ENCODE data around the gene HSPB7.
"Not testable (repeated sequence)": the region's sequence is repeated elsewhere in the genome, so short reads cannot be mapped to it uniquely, and the experiment has no call there.

Gene HSPB7

DNA sequence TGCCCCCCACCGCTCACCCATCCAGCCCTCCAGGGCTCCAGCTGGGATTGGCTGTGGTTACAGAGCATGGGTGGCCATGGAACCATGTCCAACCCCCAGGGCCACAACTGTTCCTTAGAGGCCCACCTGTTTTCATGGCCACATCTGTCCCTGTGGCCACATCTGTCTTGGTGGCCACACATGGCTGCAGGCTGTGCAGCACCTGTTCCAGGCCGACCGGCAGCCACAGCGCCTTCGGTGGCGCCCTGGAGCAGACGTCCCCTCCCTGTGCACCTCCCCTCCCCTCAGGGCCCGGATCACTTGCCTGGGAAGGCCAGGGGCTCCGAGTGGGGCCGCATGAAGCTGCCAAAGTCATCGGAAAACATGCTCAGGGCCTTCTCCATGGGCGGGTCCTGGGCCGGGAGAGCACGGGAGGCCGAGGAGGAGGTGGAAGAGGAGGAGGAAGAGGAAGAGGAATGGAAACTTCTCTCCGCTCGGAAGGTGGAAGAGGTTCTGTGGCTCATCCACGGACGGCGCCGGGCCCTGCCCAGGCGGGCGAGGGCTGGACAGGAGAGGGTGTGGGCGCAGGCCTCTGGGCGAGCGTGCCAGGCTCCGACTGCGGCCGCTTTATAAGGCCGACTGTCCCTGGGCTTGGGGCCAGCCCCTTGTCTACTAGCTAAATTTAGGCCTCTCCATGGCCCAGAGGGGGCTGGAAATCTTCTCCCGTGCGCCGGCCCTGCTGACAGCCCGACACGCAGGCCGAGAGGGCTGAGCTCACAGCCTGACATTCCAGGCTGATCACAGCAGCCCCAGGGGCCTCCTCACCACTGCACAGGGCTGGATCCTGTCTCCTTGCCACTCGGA, at the start of gene HSPB7:
Gene HSPB7 (minus strand): TSS at position 583 of the 843 bp plus-strand sequence. CDS start 80 bp downstream, at position 503.
- no peak for DNase-seq

DNA sequence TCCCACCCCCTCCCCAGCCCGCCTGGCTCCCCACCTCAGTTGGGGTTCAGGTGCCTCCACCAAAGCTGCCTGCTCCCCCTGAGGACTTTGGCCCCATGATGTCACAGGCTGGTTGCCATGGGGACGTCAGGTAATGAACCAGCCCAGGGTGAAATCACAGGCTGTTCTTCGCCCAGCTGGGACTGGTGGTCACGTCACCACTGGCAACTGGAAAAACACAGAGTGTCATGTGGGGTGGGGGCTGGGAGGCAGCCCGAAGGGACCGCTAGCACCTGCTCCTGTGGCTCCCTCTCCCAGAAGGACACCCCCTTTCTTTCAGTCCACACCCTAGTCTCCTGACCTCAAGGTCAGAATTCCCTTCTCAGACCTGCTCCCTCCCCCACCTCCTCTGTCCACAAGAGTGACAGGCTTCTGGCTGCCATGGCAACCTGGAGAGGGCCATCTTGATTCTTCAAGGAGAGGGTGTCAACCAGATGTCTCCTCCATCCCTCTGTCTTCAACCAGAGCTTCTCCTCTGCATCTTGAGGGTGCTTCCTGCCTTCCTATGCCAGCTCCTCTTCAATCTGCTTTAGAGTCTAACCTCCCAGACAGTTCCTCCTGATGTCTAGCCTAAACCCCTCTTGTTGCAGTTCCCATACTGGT, 49.4 kb upstream of the HSPB7 start:
- no peak for DNase-seq

DNA sequence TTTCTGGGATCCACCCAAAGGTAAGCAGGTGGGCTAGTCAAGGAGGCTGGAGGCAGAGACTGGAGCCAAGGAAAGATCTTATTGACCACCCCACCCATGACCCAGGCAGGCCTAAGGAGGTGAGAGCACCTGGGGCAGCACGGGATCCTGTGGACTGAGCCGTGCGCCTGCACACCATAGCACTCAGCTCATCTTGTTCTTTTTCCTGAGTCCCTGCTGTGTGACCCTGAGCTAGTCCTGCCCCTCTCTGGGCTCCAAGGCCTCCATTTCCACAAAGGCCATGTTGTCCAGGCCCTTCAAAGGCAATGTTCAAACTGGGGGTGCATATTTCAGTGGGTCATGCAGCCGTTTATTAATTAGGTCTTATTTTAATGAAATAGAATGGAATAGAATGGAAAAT, 48.4 kb upstream of the HSPB7 start:
- DNase-seq, result no peak

GRCh38 chr1:16065269-16065576, 47.4 kb upstream of the HSPB7 start:
- no peak for DNase-seq

DNA sequence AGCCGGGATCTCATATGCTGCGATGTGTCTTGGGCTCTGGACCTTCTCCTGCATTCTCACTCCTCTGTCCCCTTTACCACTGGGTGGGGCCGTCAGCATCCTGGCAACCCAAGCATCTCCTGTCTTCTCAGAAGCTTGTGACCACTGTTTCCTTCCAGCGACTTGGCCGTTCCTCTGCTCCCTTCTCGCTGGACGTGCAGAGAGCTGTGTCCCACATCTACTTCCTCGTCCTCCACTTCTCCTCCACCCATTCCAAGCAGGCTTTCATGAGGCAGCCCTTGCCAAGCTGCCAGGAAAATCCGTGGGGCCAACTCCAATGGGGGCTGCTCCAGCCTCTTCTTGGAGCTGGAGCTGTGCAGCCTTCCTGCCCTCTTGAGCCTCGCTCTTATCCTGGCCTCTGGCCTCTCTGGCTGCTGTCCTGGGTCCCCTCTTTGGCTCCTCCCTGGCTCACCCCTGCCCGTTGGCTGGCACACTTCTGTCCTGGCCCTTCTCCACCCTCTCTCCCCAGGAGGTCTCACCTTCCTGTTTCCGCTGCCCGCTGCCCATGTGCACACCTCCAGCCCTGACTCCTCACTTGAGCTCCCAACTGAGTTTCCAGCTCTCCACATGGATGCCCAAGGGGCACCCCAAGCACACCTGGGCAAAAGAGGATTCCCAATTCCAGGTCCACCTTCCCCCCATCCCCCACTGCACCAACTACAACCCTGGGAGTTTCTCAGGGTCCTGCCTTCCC, 46.9 kb upstream of the HSPB7 start:
- DNase-seq, result no peak

DNA sequence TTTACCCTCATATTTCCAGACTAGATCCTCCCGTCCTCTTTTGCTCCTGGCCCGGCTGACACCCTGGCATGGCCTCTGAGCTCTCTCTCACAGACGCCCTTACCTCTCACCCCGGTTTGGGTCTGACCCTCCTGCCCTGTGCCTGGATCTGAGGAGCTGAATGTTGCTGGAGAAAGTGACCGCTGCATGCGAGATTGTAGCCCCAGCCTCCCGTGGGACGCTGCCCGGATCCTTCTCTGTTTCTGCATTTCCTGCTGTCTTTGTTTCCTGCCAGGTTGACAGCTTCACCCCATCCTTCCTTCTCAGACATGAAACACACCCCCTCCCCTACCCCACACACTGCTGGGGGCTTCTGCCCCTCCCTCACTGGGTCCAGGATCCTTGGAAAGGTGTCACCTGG, 46.1 kb upstream of the HSPB7 start:
- DNase-seq, result no peak

GRCh38 chr1:16063226-16063829, 45.5 kb upstream of the HSPB7 start:
- DNase-seq, result no peak

- DNase-seq, result not testable (repeated sequence)
These were observed 44.8 kb upstream of the HSPB7 start for GRCh38 chr1:16062687-16063075.

GRCh38 chr1:16061989-16062686, 44.3 kb upstream of the HSPB7 start:
- not testable (repeated sequence) for DNase-seq

DNA sequence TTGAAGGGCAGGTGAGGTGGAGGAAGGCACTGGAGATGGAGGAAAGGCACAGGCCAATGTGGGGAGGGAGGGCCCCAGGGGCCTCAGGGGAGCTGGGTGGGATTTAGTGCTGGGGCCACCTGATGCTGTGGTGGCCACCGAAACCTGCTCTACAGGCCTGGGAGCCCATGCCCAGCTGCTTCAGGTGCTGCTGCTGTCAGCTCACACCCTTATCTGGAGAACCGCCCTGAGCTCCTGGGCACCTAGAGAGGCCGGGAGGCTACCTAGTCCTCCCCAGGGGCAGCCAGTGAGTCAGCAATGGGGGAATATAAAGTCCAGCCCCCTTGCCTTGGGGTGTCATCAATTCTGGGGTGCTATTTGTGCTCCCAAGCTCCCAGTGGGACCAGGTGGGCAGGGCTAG, 43.4 kb upstream of the HSPB7 start:
- no peak for DNase-seq

- not testable (repeated sequence) for DNase-seq
These were observed 40.7 kb upstream of the HSPB7 start for GRCh38 chr1:16058394-16059120.

- DNase-seq, result not testable (repeated sequence)
These were observed 39.6 kb upstream of the HSPB7 start for GRCh38 chr1:16057314-16057915.

- not testable (repeated sequence) for DNase-seq
These were observed 38.7 kb upstream of the HSPB7 start for GRCh38 chr1:16056521-16056912.

DNA sequence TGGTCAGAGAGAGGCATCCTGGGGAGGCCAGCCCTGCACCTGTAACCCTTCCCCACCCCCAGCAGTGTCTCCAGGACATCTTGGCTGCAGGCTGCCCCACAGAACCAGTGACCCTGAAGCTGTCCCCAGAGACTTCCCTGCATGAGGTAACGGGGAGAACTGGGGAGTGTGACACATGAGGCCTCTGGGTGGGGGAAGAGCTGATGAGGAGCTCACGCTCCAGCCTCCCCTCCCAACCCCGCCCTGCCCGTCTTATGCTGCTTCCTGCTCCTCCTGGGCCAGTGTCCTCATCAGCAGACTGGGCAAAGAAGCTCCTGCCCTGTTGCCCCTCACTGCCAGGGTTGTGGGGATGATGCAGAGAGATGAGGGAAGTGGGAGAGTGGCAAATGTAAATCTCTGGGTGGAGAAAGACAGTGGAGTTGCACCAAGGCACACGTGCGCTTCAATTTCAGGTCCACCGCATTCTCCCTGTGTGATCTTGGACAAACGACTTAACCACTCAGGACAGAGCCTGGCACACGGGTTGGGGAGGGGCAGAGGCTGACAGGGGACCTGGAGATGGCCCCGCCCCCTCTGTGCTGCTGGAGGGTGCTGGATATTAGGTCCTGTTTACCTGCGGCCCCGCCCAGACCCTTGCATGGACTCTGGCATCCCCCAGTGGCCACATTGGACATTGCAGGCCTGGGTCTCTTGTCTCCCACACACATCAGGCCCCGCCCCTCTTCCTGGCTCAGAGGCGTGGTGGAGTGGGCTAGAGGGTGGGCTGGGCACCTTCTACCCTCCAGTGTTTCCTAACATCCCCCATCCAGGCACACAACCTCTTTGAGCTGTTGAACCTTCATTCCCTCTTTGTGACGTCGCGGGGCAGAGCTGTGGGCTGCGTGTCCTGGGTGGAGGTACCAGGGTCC, 38.0 kb upstream of the HSPB7 start:
- peak; percentile 67 to 81 (median 74) for DNase-seq

GRCh38 chr1:16054598-16055540, 37.0 kb upstream of the HSPB7 start:
- no peak for DNase-seq

- no peak for DNase-seq
These were observed 36.1 kb upstream of the HSPB7 start for GRCh38 chr1:16053781-16054502.

GRCh38 chr1:16051949-16052348, 34.1 kb upstream of the HSPB7 start:
- not testable (repeated sequence) for DNase-seq

GRCh38 chr1:16051039-16051438, 33.2 kb upstream of the HSPB7 start:
- no peak for DNase-seq

DNA sequence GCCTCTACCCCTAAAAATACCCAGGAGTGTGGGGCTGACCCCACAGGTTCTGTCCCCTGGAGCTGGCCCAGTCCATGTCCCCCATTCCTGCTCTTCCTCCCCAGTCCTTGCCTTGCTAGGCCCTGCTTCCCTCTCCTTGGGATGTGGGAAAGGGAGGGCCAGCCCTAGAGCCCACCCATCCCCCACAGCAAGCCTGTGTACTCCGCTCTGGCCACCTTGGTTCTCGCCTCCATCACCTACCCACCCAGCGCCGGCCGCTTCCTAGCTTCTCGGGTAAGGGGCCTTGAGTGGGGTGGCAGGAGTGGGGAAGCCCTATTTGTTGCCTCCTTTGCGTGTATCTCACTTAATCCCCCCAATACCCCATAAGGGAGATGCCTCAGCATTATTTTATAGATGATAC, 32.5 kb upstream of the HSPB7 start:
- DNase-seq, result no peak
